ENCODE results near the gene CCNQ.

DNA sequence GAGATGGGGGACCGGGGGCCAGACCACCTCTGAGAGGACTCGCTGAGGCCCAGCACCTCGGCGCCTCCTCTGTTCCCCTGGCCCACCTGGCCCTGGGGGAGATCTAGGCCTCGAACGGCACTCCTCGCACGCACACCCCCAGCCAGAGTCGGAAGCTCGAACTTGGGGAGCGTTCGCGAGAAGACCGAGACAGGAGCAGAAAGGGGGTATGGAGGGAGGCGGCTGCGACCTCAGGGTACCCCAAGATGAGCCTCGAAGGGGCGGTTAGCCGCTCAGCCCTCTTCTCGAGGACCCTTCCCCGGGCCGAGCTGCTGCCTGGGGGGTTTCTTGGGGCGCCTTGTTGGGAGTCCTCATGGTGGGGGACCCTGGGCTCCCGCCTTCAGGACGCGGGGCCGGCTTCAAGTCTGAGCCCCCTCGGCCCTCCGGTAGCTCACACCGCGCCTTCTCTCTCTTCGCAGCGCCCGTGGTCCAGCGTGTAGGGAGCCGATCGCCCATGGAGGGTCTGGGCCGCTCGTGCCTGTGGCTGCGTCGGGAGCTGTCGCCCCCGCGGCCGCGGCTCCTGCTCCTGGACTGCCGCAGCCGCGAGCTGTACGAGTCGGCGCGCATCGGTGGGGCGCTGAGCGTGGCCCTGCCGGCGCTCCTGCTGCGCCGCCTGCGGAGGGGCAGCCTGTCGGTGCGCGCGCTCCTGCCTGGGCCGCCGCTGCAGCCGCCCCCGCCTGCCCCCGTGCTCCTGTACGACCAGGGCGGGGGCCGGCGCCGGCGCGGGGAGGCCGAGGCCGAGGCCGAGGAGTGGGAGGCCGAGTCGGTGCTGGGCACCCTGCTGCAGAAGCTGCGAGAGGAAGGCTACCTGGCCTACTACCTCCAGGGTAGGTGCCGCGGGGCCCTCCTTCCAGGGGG lies 48.8 kb upstream of the CCNQ start:
- TF ChIP-seq CTCF (IDR thresholded peaks at IDR 0.05) (no peak), EZH2 (IDR thresholded peaks at IDR 0.05) (peak; percentile 85)

All from neural progenitor cell (in vitro differentiated cells).